Effector CD4-positive, alpha-beta T cell (primary cell): ENCODE measurements around the gene SSBP1.
"Not testable (repeated sequence)": the region's sequence is repeated elsewhere in the genome, so short reads cannot be mapped to it uniquely, and the experiment has no call there.

Experiments
- DNase-seq: peaks from one replicate; pipeline ENCODE4 v3.0.0-alpha.2; 2020
- total RNA-seq: gene quantifications from one replicate; lab custom pipeline; 2026; lab: John Stamatoyannopoulos, UW

SSBP1 gene, protein sequence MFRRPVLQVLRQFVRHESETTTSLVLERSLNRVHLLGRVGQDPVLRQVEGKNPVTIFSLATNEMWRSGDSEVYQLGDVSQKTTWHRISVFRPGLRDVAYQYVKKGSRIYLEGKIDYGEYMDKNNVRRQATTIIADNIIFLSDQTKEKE
- 64.5 reads per million, percentile 74 among the genes with 10 or more reads in this experiment for total RNA-seq

- DNase-seq: peak; percentile 85
These were observed at the start of gene SSBP1 for GRCh38 chr7:141737836-141738591. TSS of gene SSBP1 (plus strand) at chr7:141738358. CDS start at chr7:141739167, 809 bp downstream.

GRCh38 chr7:141689072-141689825 is 48.9 kb upstream of the SSBP1 start:
- DNase-seq: not testable (repeated sequence)

GRCh38 chr7:141691540-141691939 is 46.6 kb upstream of the SSBP1 start:
- no peak for DNase-seq

DNA sequence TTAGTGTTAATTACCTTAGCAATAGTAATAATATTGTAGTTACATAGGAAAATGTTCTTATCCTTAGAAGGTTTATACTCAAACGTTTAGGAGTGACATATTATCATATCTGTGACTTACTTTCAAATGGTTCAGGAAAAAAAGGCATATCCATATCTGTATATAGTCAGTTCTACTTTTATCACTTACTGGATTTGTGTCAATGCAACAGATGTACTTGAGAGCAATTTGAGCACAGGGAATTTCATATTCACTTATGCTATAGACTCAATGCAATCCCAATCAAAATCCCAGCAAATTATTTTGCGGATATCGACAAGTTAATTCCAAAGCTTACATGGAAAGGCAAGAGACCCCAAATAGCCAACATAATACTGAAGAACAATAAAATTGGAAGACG is 46.2 kb upstream of the SSBP1 start:
- no peak for DNase-seq

DNA sequence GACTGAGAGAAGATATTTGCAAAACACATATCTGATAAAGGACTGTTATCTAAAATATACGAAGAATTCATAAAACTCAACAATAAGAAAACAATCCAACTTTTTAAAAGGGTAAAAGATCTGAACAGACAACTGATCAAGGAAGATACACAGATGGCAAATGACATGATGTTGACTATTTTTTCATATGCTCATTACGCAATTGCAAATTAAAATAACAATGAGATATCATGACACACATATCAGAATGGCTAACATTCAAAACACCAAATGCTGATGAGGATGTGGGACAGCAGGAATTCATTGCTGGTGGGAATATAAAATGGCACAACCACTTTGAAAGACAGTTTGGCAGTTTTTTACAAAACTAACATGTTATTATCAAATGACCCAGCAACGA is 45.1 kb upstream of the SSBP1 start:
- no peak for DNase-seq

DNA sequence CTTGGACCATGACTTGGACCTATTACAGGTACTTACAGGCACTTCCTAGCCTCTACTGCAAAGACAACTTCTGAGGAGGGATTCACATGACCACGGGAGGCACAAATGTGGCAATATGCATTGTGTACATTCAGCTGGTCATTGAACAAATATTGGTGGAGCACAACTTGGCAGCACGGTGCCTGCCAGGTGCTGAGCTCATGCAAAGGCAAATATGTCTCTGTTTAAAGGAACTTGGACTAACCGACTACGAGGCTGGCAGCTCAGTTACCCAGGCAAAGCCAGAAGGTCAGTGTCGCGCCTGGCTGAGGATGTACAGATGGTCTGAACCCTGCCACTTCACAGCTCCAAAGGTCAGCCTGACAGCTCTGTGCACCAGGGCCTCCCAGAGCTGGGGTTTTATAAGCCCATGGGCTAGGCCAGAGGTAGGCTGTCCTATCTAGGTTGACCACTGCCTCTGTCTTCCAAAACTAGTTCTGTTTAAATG is 42.3 kb upstream of the SSBP1 start:
- no peak for DNase-seq

- no peak for DNase-seq
These were observed 41.8 kb upstream of the SSBP1 start for GRCh38 chr7:141696348-141696747.

DNA sequence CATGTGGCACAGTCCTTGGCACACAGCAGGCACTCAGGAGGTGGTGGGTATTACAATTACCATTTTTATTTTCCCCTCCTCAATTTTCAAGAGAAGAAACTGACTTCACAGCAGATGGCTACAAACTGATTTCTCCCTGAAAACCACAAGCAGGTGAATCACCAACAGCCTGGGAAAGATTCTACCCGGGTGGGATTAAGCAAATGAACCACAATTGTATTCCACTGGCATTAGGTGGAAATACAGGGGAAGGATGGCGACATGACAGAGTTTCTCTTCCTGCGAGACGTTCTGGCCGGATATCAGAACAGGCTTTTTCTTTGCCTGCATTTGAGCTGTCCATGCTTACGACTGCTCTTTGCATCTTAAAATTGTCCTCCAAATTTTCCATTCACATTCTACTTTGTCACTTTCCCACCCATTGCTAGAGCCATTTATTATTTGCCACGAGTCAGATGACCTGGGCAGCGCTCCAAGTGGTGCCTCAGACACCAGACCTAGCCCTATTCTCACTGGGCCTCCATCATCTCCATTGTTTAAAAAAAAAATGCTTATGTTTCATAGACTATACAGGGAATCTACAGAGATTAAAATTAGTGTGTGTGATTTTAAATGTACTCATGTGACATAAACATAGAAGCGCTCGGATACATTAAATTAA is 40.8 kb upstream of the SSBP1 start:
- DNase-seq: no peak

DNA sequence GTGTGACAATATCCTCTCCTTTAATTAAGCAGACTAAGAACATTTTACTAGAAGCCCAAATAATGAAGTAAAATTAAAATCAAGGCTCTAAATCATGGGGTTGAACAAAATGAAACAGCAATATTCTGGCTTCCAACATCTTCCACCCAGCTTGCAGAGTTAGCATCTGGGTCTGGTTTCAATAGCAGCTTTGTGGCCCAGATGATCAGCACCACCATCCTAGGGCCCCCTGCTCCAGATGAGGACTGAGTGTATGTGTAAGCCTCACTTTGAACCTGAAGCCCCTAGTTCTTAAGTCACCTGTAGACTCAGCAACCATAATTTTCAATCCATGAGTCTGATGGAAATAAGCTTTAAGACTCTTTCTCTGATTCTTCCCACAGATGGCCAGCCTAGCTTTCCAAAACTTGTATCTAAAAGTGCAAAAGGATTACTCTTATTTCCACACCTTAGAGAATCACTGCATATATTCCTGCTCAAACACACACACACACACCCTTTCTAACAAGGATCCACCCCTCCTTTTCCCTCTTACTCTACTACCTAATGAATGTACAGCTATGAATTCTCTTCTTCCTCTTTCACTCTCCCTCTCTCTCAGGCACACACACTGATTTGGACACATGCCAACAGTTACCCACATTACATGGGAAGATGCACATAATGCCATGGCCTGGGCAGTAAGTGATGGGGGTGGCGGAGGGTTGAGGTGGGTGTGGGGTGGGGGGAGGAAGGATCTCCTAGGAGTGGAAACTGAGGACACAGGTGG is 39.7 kb upstream of the SSBP1 start:
- DNase-seq: no peak

GRCh38 chr7:141699860-141700259 is 38.3 kb upstream of the SSBP1 start:
- DNase-seq: no peak

DNA sequence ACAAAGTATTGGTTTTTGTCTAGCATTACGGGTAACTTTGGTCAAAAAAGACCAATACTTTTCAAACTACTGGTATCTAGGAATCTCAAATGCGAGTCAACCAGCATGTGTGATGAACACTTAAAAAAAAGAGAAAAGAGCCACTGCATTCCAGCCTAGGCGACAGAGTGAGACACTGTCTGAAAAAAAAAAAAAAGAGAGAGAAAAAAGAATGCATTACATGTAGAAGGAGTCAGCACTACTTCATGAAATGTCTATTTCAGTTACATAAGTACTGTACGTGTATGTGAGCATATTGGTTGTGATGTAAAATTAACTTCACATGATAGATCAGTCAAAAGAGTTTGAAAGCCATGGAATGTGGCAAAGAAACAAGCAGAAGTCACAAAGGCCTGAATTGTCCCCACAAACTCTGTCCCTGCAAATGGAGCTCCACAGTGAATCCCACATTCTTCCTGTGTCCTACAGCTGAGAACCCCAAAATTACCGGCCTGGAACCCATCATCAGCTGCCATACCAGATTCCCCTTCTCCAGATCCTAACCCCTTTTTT is 37.8 kb upstream of the SSBP1 start:
- DNase-seq: no peak

- DNase-seq: no peak
These were observed 37.2 kb upstream of the SSBP1 start for GRCh38 chr7:141700848-141701371.

- peak; percentile 68 for DNase-seq
These were observed 36.6 kb upstream of the SSBP1 start for GRCh38 chr7:141701489-141702046.

- peak; percentile 45 for DNase-seq
These were observed 36.1 kb upstream of the SSBP1 start, which contains the start of gene DENND11 for GRCh38 chr7:141702047-141702567. TSS of gene DENND11 (minus strand) at chr7:141702166. CDS start at chr7:141702153, 13 bp downstream.

GRCh38 chr7:141702892-141703291 is 35.3 kb upstream of the SSBP1 start:
- DNase-seq: no peak

- no peak for DNase-seq
These were observed 34.0 kb upstream of the SSBP1 start for GRCh38 chr7:141704112-141704511.

DNA sequence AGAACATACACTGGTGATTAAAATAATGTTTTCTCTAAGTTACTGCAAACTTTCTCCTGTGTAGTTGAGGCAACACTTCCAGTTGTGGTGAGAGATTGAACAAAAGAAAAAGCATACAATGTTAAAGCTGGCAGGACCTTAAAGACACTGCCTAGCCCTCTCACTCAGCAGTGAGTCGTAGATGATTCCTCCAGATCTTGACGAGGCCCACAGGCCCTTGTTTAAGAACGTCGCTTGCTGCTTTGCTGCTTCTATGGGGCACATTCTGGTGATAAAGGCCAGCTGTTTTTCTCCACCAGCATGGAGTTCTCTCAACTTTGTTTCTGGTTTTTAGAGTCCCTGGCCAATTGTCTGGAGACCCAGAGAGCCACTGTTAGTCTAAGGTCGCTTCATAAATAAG is 33.4 kb upstream of the SSBP1 start:
- DNase-seq: no peak

GRCh38 chr7:141706239-141707064 is 31.7 kb upstream of the SSBP1 start:
- no peak for DNase-seq

DNA sequence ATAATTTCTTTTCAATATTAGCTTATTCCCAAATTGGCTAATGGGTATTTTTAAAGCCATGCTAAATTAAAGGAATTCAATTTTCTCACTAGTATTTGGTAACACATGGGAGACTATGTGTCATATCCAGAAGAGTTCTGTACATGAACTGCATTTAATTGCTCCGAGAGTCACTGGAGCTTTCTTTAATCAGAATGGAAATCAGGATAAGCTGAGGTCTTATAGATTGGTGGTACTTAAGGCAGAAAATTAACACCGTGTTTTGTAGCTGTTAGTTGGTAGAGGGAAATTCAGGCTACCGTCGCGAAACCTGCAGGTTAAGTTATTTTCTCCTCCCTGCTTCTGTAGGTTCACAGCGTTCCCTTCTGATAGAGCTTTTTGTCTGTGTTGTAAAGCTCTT is 29.8 kb upstream of the SSBP1 start, which contains the start of gene WEE2:
TSS of gene WEE2 (plus strand) at position 3 of the 400 bp plus-strand sequence. CDS start 406 bp downstream, outside the sequence.
- no peak for DNase-seq

DNA sequence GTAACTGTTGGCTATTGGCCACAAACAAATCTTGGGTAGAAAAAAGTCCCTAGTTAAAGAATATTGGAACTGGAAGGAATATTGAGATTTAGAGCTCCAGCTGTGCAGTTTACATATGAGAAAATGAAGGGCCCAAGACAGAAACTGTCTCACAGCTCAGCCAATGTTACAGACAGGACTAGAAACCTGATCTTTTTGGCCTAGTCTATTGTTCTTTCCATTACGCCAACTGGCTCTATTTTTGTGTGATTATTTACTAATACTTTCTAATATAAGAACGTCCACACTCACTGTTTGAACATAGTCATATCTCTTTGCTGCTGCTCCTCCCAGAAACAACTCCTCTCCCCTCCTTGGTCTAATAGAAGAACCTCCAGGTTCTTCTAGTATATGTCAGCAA is 28.8 kb upstream of the SSBP1 start:
- no peak for DNase-seq
